ENCODE results near the gene STAT1.

DNA sequence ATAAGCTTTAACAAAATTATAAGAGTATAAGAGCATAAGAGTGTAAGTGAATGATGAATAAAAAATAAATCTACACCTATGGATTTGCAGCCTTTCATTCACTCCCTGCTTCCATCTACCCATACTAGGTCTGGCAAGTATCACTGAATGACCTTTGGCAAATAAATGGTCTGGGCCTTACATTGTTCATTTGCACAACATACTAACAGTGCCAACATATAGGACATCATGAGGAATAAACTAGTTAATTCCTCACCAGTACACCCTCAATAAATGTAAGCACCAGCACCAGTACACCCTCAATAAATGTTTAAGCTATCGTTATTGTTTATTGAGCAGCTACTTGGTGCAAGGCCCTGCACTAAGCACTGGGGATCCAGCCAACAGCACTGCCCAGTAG lies 26.9 kb downstream of the STAT1 start:
- TF ChIP-seq POLR2AphosphoS5 (IDR thresholded peaks at IDR 0.05) (no peak), POLR2A (IDR thresholded peaks at IDR 0.05) (no peak)
